Fibroblast of skin of left biceps (primary cell): ENCODE results near the gene MAF.

Experiments used
- DNase-seq, 2 experiments: peaks; one replicate each; pipeline ENCODE4 v3.0.0-alpha.2; 2013; ENCODE audit warnings: low read depth in 2 of 2

Gene MAF

DNA sequence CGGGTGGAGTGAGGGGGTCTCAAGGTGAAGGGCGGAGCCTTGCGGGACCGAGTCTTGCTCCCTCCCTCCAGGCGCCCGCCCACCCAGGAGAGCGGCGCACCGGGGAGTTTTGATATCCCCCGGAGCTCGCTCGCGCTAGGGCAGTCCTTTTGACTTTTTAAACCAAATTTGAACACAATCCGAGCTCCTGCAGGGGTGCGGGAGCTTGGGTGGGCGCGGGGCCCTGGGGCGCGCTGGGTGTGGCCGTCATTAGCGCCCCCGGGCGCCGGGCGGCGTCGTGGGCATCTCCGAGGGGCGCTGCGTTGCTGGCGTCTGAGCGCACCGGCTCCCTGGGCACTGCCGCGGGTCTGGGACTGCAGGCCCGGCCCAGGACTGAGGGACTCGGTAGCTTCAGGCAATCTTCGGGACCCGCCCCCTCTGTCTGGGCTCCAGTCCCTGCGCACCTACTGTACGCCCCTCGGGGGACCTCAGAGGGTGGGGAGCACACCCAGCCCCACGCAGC, 10.9 kb downstream of the MAF start:
- DNase-seq = no peak

DNA sequence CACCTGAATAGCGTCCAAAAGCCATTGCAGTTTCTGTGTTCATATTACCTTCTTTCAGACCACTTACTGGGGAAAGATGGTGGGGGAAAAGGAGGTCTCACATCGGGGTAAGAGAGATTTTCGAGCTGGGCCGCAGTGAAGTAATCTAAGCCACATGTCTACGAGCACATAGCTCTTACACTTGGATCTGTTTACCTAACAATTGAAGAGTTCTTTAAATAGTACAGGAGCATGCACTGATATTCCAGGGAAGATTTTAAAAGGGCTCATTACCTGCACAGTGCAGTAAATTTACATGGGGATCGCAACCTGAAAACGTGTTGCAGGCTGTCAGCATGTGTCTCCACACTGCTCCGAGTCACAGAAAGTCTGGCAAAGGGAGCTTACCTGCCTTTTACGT, 12.6 kb downstream of the MAF start:
- DNase-seq = no peak

DNA sequence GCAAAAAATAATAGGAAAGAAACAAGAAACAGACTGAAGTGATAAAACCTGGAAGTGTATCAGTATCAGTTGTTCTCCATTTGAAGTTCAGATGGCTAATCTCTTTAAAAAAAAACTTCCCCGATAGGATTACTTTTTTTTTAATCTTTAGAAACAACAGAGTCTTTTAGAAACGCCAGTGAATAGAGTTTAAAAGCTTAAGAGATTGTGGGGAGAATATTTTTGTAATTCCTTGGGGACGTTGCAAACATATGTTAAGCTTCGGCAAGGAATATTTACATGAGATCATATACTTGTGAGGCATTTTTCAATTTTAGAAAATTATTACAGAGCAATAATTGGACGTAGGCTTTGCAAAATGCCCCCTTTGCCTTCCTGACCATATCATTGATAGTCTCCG, 13.2 kb downstream of the MAF start:
- DNase-seq = no peak

DNA sequence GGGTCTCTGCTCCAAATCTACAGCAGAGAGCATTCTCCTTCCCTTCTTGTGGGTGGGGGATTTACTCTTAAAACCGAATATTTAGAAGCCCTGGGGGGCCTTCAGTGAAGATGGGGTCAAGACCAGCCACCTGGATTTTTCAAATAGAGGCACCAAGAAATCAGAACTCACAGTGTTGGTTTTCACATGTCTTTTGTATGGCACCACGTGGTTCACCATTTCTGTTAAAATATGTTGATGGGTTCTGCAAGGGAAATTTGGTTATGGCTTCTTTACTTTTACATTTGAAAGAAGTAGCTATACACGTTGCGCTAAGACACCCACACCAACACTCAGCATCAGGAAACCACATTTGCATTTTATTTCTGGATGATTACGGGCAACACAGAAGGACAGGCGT, 17.7 kb downstream of the MAF start:
- no peak for DNase-seq

DNA sequence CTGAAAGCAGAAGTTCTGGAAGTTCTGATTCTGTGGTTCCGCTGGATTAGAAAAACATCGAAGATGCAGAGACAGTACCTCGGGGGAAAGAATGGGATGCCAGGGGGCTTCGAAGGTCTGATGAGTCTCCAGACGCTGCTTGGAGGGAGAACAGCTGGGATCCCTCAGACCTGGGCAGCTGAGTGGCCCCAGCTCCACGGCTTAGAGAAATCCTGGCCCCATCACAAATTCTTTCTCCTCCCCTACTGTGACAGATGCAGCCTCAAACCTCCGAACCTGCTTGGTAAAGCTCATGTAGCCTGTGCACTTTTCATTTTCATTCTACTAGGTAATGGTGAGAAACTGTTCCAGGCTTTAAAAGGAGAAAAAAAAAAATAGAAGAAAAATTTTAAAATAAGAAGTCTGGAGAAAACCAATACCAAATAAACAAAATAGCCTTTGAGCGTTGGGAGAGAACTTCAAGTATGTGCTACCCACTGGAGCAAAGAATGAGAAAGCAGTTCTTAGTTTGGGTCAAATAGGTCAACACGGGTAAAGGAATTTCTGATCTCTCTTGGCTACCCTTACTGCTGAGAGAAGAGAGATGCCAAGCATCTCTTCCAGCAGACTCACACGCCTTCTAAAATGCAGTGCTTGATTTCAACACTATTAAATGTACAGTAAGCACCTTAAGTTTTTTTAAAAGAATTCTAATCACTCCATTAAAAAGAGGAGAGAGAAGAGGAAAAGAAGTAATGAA, 19.9 kb downstream of the MAF start:
- no peak for DNase-seq

DNA sequence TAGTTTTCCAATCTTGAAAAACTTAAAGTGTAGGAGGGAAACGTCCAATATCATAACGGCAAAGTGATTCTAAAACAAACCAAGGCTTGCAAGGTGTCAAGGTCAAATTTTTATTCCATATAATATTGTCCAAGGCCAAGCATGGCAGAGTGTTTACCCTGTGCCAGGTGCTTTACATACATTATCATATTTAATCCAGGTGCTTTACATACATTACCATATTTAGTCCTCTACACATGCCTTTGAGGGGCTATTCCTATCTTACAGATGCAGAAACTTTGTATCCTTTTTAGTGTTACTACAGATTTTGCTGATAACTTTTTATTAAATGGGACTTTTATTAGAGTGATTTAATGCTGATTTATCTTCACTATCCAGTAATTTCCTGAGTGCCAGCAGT, 23.9 kb downstream of the MAF start:
- DNase-seq = no peak

DNA sequence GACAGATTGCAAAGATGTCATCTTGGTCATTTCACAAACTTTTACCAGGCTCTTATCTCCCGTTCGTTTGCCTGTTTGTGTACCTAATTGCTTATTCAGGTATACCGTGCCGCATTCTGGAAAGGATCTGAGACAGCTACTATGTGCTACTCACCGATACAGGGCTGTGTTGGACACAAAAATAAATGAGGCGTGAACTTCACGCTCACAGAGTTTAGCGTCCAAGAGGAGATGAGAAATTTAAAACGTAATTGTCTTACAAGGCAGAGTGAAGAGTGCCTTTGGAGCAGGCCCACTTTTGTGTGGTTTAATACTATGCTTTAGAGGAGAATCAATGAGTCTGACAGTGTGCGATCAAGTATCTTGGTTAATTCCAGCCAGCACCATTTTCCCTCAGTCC, 26.7 kb downstream of the MAF start:
- no peak for DNase-seq

DNA sequence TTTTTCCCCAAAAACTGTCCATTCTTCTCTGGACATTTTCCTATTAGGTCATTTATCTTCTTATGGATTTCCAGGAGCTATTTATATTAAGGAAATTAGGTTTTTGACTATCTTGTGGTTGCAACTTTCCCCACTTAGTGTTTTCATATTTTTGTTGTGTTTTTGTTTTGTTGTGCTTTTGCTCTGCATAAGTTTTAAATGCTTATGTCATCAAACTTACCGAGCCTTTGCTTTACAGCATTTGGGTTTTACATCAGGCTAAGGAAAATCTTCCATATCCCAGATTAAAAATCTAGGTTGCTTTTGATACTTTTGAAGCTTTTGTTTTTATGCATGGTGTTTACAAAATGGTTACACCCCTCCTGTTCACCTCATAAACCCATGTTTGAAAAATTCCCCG, 27.5 kb downstream of the MAF start:
- no peak for DNase-seq

DNA sequence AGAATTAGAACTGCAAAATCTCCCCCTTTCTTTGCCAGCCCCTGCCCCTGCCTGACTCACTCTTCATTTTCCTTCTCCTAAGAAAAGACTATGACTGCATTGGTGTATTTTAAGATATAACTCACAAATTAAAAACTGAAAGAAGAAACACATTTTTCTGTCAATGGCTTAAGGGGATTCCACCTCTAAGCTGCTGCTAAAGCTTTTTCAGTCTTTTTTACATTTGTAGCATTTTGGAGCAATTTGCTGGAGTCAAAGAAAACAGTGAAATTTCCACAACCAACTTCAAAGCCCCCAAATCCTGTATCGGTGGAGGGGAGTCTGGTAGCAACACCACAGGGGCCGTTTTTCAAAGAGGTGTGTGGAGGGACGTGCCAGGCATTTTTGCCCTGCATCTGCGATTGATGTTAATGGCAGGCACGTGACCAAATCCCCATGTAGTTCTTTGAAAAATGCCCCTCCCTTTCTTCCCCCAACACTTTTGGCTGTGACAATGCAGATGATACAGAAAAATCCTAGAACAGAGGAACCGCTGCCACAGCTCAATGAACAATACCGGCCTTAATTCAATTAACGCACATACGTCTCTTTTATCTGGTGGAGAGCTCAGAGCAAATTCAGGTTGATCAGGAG, 28.5 kb downstream of the MAF start:
- no peak for DNase-seq

DNA sequence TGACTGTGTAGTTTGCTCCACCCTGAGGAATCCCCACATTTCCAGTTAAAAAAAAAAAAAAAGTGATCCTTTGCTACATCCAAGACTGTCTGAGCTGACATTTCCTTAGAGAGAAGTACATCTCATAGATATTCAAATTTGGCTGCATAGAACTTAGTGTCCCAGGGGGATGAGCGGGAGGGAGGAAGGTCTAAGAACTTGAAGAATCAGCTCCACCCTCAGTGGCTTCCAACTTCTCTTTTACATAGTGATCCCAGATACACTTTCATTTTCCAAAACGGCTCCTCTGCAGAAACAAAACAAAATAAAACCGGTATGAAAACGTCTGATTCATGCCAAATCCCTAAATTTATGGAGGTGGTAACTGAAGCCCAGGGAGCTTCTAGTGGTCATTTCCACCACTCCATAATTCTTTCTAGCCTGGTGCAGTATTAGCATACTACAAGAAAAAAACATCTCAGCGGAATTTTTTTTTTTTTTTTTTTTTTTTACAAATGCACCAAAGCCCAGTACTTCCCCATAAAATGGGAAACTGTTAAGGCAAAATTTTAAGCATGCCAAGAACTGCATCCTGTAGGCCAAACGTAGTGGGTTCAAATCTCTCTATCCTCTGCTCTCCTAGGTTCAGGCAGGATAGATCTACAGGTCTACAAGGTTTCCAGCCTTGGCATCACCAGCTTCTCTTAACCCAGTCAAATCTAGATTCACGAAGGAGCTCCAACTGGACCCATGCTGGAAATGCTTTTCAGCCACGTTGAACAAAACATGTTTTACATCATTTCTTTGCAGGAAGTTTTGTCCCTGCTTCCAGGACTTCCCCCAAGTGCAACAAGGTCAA, 29.3 kb downstream of the MAF start:
- no peak for DNase-seq

DNA sequence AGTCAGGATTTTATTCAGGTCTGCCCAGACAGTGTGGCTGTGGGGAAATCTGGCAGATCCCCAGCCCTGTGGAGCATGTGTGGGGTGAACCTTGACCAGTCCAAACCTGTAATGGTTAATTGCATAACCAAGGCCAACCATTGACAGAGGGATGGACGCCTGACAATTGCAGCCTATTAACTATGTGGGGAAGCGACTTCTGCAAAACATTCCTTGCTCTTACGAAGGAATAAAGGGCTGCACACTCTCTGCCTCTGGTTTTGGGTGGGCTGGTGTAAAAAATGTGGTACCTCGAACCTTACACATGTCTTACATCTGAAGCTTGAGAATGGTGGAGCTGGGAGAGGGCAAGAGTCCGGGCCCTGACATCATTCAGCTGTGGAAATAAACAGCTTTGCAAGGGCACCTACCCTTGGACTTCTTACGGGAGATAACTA, 35.8 kb downstream of the MAF start:
- no peak for DNase-seq

DNA sequence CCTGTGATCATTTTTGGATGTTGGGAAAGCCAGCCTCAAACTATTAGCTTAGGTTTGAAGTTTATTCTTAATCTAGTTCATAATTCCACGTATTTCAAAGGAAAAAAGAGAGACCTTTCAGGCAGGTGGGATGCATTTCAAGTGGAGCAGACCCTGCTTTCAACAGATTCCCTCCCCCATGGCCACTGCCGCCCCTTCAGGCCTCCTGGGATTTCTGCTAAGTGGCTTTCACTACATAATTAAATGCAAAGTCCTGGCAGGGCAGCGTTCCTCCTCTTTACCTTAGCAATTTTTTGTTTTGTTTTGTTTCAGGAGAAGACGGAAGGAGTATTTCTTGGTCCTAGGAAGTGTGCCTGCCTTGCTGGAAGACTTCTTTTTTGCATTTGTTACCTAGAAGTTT, 36.6 kb downstream of the MAF start:
- DNase-seq = no peak

DNA sequence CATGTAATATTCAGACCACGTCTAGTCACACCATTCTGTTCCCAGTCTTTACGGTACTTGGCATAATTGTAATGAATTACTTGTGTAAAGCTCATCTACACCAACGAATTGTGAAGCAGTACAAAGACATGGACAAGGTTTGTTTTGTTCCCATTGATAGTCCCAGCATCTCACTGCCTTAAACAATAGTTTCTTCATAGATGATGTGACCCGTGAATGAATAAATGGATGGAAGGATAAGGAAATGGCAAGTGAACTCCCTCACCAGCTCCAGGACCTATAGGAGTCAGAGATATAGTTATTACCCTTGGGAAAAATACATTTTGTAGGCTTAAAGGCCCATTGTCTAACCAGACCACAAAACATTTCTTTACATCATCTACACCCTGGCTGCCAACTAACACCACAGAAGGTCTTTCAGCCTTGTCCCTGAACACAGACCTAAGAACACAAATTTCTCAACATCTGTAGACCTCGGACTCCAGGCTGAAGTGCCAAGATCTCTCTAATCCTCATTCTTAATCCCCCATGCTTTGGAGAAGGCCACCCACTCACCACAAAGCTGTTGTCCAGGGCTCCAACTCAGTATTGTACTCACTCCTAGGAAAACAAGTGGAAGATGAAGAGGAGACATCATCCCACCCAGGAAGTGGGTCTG, 38.2 kb downstream of the MAF start:
- DNase-seq = no peak

DNA sequence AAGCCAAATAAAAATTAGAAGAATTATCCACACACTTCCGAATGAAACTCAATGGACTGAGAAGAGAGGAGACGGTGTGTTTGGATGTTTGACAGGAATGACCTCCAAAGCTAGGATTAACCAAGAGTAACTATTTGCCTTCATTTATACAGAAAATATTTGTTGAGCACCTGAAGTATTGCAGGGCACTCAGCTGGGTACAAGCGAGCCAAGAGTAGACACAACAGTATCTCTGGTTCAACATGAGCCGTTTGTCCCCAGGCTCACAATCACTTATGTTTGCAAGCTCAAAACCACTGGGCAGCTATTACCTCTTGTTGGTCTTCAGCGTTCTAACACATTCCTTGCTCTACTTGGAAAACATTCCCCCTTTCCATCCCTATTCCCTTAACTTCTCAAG, 38.8 kb downstream of the MAF start:
- no peak for DNase-seq

DNA sequence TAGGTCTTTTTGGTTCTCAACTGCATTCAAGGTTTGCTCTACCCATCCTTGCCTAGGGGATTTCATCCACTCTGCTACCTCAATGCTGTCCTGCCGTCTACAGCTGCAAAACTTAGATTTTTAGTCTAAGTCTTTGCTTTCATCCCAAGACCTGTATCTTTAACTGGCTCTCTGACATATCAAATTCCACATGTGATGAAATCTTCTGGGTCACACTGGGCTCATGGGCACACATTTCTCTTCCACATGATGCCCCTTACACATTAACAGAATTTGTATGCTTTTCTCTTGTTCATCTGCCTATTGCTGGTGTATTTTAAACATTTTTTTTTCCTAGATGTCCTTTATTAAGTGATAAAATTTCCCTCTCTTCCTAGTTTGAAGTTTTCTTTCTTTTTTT, 39.6 kb downstream of the MAF start:
- DNase-seq = no peak

DNA sequence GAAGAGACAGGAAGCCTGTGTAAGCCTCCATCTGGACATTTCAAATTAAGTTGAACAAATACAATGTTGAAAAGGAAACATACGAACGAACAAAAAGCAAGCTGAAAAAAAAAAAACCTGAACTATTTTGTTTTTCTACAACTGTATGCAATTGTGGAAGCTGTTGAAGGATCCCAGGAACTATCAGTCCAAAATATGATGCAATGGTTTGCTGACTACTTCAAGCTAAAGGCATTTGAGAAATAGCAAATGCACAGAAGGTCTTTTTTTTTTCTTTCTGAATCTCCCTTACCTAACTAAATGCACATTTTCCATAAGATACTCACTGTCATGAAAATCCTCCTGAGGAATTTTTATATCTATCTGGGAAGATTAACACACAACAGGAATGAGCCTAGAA, 40.2 kb downstream of the MAF start:
- DNase-seq = no peak

DNA sequence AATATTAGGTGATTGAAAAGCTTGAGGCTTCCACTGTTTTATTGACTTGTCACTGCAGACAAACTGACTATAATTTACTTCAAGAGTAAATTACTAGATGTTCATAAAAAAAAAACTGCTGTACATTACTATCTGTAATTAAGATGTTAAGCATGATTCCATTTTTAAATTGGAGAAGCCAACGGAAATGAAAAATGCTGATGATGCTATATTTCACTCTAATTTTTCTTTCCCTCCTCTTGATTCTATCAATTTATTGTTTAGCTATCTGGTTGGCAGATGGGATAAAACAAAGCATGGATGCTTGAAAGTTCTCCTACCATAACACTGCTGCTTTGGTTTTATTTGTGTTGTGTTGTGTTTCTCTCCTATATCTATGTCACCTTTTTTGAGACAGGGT, 41.0 kb downstream of the MAF start:
- DNase-seq = no peak

DNA sequence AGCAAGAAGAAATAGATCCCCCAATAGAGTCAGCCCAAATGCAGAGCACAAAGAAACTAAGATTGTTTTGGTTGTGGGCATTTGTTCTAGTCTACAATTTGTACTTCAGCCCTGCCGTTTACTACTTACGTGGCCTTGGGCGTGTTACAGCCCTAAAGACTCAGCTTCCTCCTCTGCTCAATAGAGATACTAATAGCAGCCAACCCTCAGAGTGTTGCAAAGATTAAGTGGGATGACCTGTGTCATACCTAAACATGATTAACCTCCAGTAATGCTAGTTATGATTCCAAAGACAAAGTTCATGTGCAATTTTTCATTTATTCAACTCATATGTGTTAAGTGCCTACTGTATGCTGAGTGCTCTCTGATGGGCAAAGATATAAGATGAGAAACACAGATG, 43.1 kb downstream of the MAF start:
- no peak for DNase-seq

DNA sequence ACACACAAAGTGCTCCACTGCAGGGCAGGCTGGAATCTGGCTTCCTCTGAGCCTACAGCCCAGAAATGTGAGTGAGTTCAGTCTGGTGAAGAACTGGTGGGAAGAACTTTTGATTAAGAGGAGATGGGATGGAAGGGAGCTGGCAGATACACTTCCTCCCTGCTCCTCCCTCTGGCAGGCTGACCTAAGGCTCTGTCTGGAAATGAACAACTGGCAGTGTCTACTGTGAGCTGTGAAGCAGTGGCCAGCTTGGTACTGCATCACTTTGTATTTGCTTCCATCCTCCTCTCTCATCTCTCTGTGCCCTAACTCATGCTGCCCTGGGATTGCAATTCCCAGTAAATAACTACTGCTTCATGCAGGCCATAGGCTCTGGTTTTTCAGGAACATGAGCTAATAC, 45.6 kb downstream of the MAF start:
- DNase-seq = no peak

DNA sequence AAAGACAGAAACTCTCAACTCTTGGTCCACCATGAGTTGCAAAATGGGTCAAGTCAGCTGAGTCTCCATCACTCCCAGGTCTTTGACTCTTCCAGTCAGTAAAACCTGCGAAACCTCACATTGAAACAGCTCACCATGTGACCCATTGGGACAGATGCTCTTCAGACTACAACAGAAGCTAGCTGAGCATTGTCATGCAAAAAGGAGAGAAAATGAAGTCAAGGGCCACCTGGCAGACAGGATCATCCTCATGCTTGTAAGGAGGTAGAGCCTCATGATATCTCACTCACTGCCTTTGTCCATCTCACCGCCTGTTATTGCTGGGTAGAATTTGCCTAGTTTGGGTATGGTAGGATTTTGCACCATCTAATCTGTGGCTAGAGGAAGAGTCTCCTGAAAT, 50.2 kb downstream of the MAF start:
- DNase-seq = no peak

DNA sequence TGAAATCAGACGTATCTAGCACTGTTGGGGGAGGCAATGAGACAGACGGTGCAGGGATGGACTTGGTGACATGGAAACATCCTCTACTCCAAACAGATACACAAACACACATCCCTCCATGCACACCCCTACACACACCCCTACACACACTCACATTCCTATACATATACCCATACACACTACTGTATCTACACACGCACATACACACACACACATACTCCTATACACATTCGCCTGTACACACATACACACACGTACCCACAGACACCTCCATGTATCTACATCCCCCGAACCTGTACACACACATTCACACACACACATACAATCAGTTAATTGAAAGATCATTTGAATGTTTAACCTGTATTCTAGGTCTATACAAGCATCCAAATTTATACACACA, 53.5 kb downstream of the MAF start:
- no peak for DNase-seq
